WERI-Rb-1 (cell line): ENCODE results near the gene NCOA3.
"Not testable (repeated sequence)": the region's sequence is repeated elsewhere in the genome, so short reads cannot be mapped to it uniquely, and the experiment has no call there.

Experiments used
- DNase-seq: peaks from one replicate; pipeline ENCODE4 v3.0.0-alpha.2; 2020
- H3K27ac ChIP-seq: fragments of 250-450 bp; sonication (Bioruptor Pico); 2 replicates; pipeline ENCODE4 v1.5.1; 2020; ENCODE audit warnings: mild to moderate bottlenecking, moderate library complexity
- H3K27me3 ChIP-seq: fragments of 250-450 bp; sonication (Bioruptor Pico); 2 replicates; pipeline ENCODE4 v1.5.1; 2021; ENCODE audit warnings: mild to moderate bottlenecking, low read depth, moderate library complexity; ENCODE audit not compliant: insufficient read depth, severe bottlenecking
- H3K36me3 ChIP-seq: fragments of 250-450 bp; sonication (Bioruptor Pico); 2 replicates; pipeline ENCODE4 v1.5.1; 2020; ENCODE audit warnings: mild to moderate bottlenecking, moderate library complexity
- H3K4me3 ChIP-seq: 2 replicates; pipeline ENCODE4 v1.5.1; 2011; ENCODE audit warnings: low read depth, mild to moderate bottlenecking, control low read depth, low read length
- H3K9me3 ChIP-seq: fragments of 250-450 bp; sonication (Bioruptor Pico); 2 replicates; pipeline ENCODE4 v1.5.1; 2021; ENCODE audit warnings: mild to moderate bottlenecking, moderate library complexity; ENCODE audit not compliant: severe bottlenecking
- CTCF ChIP-seq: IDR thresholded peaks from 2 replicates; pipeline ENCODE4 v1.5.1; 2011; ENCODE audit warnings: low read depth, mild to moderate bottlenecking, control low read depth, inconsistent platforms, low read length

NCOA3 gene

GRCh38 chr20:47456041-47456537 is 45.6 kb upstream of the NCOA3 start:
- Histone ChIP-seq H3K27ac (no peak overlapping the region), H3K4me3 (no peak overlapping the region), H3K27me3 (no peaks in the 10 kb centered on the region), H3K36me3 (no peaks in the 10 kb centered on the region), H3K9me3 (no peaks in the 10 kb centered on the region)
- no peak for DNase-seq
- TF ChIP-seq CTCF, result no peak

GRCh38 chr20:47456952-47457724 is 44.5 kb upstream of the NCOA3 start:
- no peak overlapping the region for H3K27ac ChIP-seq

DNA sequence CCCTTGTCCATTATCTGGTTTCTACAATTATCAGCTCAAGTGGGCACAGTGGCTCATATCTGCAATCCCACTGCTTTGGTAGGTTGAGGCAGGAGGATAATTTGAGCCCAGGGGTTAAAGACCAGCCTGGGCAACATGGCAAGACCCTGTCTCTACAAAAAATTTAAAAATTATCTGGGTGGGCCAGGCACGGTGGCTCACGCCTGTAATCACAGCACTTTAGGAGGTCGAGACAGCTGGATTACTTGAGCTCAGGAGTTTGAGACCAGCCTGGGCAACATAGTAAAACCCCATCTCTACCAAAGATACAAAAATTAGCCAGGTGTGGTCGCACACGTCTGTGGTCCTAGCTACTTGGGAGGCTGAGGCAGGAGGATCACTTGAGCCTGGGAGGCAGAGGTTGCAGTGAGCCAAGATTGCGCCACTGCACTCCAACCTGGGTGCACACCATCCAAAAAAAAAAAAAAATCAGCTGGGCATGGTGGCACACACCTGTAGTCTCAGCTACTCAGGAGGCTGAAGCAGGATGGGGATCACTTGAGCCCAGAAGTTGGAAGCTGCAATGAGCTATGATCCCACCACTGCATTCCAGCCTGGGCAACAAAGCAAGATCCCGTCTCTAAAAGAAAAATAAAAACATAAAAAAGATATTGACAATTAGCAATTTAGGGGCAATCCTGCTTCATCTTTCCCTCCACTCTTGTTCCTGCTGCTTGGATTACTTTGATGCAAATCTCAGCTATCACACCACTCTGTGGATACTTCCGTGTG is 43.2 kb upstream of the NCOA3 start:
- not testable (repeated sequence) for H3K4me3 ChIP-seq, H3K36me3 ChIP-seq, DNase-seq, H3K27me3 ChIP-seq, H3K9me3 ChIP-seq, H3K27ac ChIP-seq

More at GRCh38 chr20:47456952-47457724, 44.5 kb upstream of the NCOA3 start:
- Histone ChIP-seq H3K36me3 (no peaks in the 10 kb centered on the region), H3K4me3 (no peak overlapping the region), H3K9me3 (no peaks in the 10 kb centered on the region), H3K27me3 (no peaks in the 10 kb centered on the region)
- no peak for TF ChIP-seq CTCF
- no peak for DNase-seq

- DNase-seq, result no peak
- no peaks in the 10 kb centered on the region for H3K36me3 ChIP-seq
- no peaks in the 10 kb centered on the region for H3K9me3 ChIP-seq
- TF ChIP-seq CTCF, result no peak
- no peak overlapping the region for H3K27ac ChIP-seq
- H3K27me3 ChIP-seq, result no peaks in the 10 kb centered on the region
- H3K4me3 ChIP-seq, result no peak overlapping the region
Measured at GRCh38 chr20:47459344-47460073, 42.2 kb upstream of the NCOA3 start.

DNA sequence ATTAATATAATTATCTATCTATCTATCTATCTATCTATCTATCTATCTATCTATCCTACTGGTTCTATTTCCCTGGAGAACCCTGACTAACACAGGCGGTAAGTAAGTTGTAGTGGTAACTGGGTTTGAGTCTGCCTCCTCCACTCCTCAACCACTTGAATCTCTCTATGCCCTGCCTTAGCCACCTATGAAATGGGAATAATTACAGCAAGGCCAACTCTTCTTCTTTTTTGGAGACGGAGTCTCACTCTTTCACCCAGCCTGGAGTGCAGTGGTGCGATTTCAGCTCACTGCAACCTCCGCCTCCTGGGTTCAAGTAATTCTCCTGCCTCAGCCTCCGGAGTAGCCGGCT is 41.0 kb upstream of the NCOA3 start:
- H3K27ac ChIP-seq, H3K9me3 ChIP-seq, H3K27me3 ChIP-seq: not testable (repeated sequence)

DNA sequence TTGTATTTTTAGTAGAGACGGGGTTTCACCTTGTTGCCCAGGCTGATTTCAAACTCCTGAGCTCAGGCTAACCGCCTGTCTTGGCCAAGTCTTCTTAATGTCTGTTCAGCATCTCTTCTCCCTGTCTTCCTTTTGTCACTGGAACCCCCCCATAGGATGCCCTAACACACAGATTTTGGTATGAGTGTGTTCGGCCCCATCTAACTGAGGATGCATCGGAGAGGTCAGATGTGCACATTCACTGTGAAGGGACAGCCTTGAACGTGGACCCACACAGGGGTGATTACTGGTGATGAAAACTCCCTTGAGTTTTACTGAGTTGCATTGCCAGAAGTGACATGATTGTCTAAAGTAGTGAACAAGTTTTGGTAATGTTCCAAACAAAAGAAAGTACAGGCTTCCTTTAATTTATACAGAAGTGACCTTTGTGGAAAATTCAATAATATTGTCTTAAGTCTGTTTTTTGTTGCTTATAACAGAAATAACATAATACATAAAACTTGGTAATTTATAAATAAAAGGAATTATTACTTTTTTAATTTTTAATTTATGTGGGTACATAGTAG is 40.5 kb upstream of the NCOA3 start:
- no peaks in the 10 kb centered on the region for H3K36me3 ChIP-seq
- H3K27ac ChIP-seq, result no peak overlapping the region
- no peak overlapping the region for H3K4me3 ChIP-seq
- H3K27me3 ChIP-seq, result no peaks in the 10 kb centered on the region
- no peak for DNase-seq
- no peak for TF ChIP-seq CTCF
- no peaks in the 10 kb centered on the region for H3K9me3 ChIP-seq

More for the DNA sequence above, 41.0 kb upstream of the NCOA3 start:
- H3K36me3 ChIP-seq, DNase-seq, H3K4me3 ChIP-seq: not testable (repeated sequence)

DNA sequence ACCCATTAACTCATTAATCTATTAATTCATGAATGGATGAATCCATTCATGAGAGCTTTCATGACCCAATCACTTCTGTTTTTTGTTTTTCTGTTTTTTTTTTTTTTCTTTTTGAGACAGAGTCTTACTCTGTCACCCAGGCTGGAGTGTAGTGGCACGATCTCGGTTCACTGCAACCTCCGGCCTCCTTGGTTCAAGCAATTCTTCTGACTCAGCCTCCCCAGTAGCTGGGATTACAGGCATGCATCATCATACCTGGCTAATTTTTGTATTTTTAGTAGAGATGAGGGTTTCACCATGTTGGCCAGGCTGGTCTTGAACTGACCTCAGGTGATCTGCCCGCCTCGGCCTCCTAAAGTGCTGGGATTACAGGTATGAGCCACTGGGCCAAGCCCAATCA is 39.8 kb upstream of the NCOA3 start:
- H3K27ac ChIP-seq, H3K36me3 ChIP-seq, H3K4me3 ChIP-seq, H3K9me3 ChIP-seq, H3K27me3 ChIP-seq, DNase-seq: not testable (repeated sequence)
